ENCODE results near the gene BMP8A. TPM values are rescaled to one million over a fixed set of nuclear protein-coding genes. Genes with fewer than 3 reads are reported as not detected.

BMP8A gene
- total and polyA plus RNA-seq, 2 donors from 2014 or later: 1.2 TPM; not detected in 1

GRCh38 chr1:39564340-39564739 is 72.9 kb downstream of the BMP8A start:
- intact Hi-C loops (cut with DNase I): no loop called here
- no peaks in the 10 kb centered on the region for H3K27me3 ChIP-seq (ENCODE audit: control insufficient read depth, insufficient read depth, low read length)
- TF ChIP-seq CTCF (IDR thresholded peaks at IDR 0.05; ENCODE audit: borderline replicate concordance, extremely low read depth, insufficient read depth): no peak
- H3K36me3 ChIP-seq (ENCODE audit: control insufficient read depth in 2 of 3, insufficient read depth in 3 of 3, low read length in 3 of 3): peaks cover 12 to 84% (median 73%) of the 10 kb centered on the region in 3 donors
- no peak overlapping the region for H3K4me3 ChIP-seq (ENCODE audit: low read length in 3 of 3)
- FAIRE-seq (no peak), DNase-seq (no peak)
- no peaks in the 10 kb centered on the region for H3K9me3 ChIP-seq (ENCODE audit: control insufficient read depth in 2 of 3, insufficient read depth in 1 of 3, low read length in 3 of 3)
- no peak overlapping the region for H3K9ac ChIP-seq (ENCODE audit: low read length in 3 of 3)
- no peak overlapping the region for H3K27ac ChIP-seq (ENCODE audit: low read depth in 2 of 2, low read length in 2 of 2)
- no peaks in the 10 kb centered on the region for H3K4me1 ChIP-seq (ENCODE audit: control insufficient read depth in 2 of 3, insufficient read depth in 2 of 3, low read depth in 1 of 3, low read length in 3 of 3)

- H3K27ac ChIP-seq (ENCODE audit: low read depth in 2 of 2, low read length in 2 of 2): no peak overlapping the region
- DNase-seq (no peak), FAIRE-seq (no peak)
- H3K36me3 ChIP-seq (ENCODE audit: control insufficient read depth in 2 of 3, insufficient read depth in 3 of 3, low read length in 3 of 3): peaks cover 14 to 90% (median 79%) of the 10 kb centered on the region in 3 donors
- no peaks in the 10 kb centered on the region for H3K27me3 ChIP-seq (ENCODE audit: control insufficient read depth, insufficient read depth, low read length)
- no peaks in the 10 kb centered on the region for H3K9me3 ChIP-seq (ENCODE audit: control insufficient read depth in 2 of 3, insufficient read depth in 1 of 3, low read length in 3 of 3)
- intact Hi-C loops (cut with DNase I): no loop called here
- no peak overlapping the region for H3K9ac ChIP-seq (ENCODE audit: low read length in 3 of 3)
- no peak for TF ChIP-seq CTCF (IDR thresholded peaks at IDR 0.05; ENCODE audit: borderline replicate concordance, extremely low read depth, insufficient read depth)
- H3K4me1 ChIP-seq (ENCODE audit: control insufficient read depth in 2 of 3, insufficient read depth in 2 of 3, low read depth in 1 of 3, low read length in 3 of 3): no peaks in the 10 kb centered on the region
- no peak overlapping the region for H3K4me3 ChIP-seq (ENCODE audit: low read length in 3 of 3)
Observed at GRCh38 chr1:39564941-39565340, 73.5 kb downstream of the BMP8A start.

- Histone ChIP-seq H3K36me3 (ENCODE audit: control insufficient read depth in 2 of 3, insufficient read depth in 3 of 3, low read length in 3 of 3) (peaks cover 13 to 93% (median 85%) of the 10 kb centered on the region in 3 donors), H3K4me3 (ENCODE audit: low read length in 3 of 3) (no peak overlapping the region)
- no peak for FAIRE-seq
Observed at GRCh38 chr1:39566441-39567137, 75.2 kb downstream of the BMP8A start.

More at GRCh38 chr1:39566441-39567137, 75.2 kb downstream of the BMP8A start:
- no peak for DNase-seq
- intact Hi-C loops (cut with DNase I): no loop called here
- no peak for TF ChIP-seq CTCF (IDR thresholded peaks at IDR 0.05; ENCODE audit: borderline replicate concordance, extremely low read depth, insufficient read depth)
- H3K9me3 ChIP-seq (ENCODE audit: control insufficient read depth in 2 of 3, insufficient read depth in 1 of 3, low read length in 3 of 3): no peaks in the 10 kb centered on the region
- no peaks in the 10 kb centered on the region for H3K4me1 ChIP-seq (ENCODE audit: control insufficient read depth in 2 of 3, insufficient read depth in 2 of 3, low read depth in 1 of 3, low read length in 3 of 3)
- H3K27ac ChIP-seq (ENCODE audit: low read depth in 2 of 2, low read length in 2 of 2): no peak overlapping the region
- H3K9ac ChIP-seq (ENCODE audit: low read length in 3 of 3): no peak overlapping the region
- H3K27me3 ChIP-seq (ENCODE audit: control insufficient read depth, insufficient read depth, low read length): no peaks in the 10 kb centered on the region

All from kidney (tissue), 14 donors.